GM21737 (cell line): ENCODE measurements around the gene LRG1.
"Not testable (repeated sequence)": the region's sequence is repeated elsewhere in the genome, so short reads cannot be mapped to it uniquely, and the experiment has no call there.

Source experiments
- ATAC-seq: cut with Tn5 transposase; IDR thresholded peaks from one replicate; pipeline ENCODE4 v1.9.1; 2021; ENCODE audit warnings: mild to moderate bottlenecking, moderate library complexity; ENCODE audit not compliant: unreplicated experiment

The LRG1 gene

DNA sequence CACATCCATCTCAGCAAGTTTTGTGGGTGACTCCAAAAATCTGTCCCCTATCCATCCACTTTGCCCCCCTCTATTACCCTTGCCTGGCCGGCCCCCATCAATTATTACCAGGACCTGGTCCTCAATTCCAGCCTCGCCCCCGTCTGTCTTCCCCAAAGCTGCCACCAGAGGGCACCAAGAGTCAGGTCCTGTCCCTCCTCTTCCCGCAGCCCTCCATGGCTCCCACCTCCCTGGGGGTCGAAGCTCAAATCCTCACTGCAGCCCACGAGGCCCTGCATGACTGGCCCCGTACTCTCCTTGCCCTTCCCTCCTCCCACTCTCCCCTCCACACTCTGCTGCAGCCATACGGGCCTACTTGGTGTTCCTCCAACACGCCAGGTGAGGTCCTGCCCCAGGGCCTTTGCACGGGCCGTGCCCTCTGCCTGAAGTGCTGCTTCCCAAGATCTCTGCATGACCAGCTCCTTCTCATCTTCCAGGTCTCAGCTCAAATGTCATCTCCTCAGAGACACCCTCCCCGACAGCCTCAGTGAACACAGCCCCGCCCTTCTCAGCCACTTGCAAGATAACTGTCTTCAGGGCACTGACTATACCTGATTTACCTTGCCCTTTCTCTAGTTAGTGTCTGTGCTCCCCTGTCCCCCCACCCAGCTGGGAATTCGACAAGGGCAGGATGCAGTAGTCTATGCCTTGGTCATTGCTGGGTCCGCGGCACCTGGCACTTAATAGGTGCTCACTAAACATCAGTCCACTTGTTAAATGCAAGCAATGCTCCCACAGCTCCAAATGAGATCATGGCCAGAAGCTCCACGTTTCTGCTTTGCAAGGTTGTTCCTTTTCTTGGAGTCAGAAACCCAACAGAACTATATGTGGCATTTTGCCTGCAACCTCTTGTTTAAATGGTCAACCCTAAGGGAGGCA, 36.4 kb upstream of the LRG1 start:
- ATAC-seq: no peak

DNA sequence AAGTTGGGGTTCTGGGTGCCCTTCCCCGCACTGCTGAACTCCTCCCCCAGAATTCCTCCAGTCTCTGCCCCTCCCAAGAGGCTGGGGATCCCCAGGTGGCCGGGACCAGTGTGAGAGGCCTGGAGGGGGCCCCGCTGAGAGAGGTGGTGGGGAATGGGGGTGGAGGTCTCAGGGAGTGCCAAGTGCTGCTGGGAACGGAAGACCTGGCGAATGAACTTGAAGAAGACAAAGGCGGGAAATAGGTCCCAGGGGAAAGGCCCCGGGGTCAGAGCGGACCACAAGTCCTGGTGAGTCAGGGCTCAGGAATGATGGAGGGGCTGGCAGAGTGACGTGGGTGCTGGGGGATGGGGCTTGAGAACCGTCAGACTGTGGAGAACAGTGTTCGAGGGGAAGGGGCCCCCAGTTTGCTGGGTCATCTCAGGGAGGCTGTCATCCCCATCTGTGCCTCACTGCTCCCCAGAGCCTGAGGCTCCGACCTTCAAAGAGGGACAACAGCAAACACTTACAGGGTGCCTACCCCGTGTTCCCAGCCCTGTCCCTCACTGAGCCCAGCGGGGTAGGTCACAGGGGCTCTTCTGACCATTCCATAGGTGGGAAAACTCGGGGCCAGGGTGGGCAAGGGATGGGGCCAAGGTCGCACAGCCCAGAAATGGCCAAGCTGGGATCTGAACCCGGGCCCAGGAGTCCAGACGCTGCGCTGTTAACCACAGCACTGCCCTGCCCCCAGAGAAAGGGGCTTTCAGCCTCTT, 35.6 kb upstream of the LRG1 start:
- ATAC-seq: no peak

DNA sequence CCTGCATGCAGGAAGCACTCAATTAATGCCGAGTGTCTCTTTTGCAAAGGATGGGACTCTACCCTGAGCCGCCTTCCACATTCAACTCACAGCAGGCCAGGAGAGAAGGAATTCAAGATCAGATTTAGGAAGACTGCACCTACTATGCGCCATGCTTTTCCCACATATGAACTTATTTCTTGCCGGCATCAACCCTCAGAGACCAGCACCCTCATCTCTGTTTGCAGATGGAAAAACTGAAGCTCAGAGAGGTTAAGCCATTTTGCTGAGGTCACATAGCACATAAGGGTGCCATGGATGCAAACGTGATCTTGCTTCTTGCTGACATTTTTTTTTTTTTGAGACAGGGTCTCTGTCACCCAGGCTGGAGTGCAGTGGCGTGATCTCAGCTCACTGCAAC, 33.8 kb upstream of the LRG1 start:
- no peak for ATAC-seq

DNA sequence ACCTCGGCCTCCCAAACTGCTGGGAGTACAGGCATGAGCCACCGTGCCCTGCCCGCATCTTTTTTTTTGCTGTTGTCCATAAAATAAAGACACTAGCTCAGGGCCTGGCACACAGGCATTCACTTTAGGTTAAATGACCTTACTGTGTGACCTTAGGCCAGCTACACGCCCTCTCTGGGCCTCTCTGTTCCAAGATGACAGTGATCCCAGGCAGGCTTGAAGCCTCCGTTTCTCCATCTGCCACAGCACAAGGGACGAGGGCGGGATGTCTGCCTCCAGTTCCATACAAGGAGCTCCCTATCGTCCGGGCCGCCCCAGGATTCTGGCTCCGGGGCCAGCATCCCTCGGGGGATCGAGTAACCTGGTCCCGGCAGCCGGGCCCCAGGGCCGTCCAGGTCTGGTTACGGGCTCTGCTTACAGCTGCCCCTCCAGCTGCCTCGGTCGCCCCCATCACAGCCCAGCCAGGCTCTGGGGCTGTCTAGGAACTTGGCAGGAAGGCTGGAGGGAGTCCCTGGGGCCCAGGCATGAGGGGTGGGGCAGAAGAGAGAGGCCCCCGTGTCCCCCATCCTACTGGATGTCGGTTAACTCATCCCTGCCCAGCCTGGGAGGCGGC, 31.6 kb upstream of the LRG1 start:
- ATAC-seq: no peak

DNA sequence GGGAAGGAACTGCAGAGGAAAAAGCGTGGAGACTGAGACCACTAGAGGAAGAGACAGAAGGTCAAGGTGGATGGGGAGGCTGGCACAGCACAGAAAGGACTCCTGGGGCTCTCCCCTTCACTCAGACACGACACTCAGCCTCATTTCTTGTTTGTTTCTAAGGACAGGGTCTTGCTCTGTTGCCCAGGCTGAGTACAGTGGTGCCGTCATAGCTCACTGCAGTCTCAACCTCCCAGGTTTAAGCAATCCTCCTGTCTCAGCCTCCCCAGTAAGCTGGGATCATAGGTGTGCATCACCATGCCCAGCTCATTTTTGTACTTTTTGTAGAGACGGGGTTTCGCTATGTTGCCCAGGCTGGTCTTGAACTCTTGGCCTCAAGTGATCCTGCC, 31.1 kb upstream of the LRG1 start:
- no peak for ATAC-seq

DNA sequence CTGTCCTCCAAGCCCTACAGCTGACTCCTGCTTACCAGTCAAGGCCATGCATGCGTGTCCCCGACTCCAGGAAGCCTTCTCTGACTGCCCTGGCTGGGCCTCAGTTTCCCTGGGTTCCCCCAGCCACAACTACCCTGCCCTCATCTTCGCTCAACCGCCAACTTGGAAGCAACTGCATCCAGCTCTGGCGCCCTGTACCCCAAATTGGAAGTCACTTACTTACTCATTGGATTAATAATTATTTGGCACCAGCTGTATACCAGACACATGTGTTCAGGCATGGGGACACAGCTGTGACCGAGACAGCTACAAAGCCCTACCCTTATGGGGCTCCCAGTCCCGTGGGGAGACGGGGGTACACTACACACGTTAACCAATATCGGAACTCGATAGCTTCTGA, 30.6 kb upstream of the LRG1 start:
- ATAC-seq: no peak

DNA sequence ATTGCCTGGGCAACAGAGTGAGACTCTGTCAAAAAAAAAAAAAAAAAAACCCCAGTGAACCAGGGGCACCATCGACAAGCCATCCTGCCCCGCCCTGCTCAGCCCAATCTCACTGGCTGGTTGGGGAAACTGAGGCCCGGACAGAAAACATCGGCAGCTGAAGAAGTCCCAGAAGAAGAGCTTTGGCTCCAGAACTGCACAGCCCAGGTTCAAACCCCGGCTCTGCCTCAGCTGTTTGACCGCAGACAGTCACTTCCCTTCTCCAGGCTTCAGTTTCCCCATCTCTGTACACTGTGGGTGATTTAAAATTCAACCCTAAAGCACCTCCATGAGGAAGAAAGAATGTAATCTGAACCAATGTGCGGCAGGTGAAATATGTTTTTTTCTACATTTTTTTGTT, 29.1 kb upstream of the LRG1 start:
- ATAC-seq: no peak

DNA sequence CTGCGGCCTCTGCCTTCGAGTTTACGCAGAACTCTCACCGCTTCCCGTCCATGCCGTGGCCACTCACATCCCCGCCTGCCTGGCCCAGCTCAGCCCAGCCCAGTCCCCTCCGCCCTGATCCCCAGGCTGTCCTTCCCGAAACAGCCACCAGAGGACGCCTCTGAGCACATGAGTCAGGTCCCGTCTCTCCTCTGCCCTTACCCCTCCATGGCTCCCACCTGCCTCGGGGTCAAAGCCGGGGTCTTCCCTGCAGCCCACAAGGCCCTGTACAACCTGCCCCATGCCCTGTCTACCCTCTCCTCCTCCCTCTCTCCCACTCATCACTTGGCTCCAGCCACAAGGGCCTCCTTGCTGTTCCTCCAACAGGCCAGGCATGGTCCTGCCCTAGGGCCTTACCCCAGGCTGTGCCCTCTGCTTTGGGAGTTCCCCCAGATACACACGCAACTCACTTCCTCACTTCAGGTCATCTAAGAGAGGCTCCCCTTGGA, 27.8 kb upstream of the LRG1 start:
- no peak for ATAC-seq

DNA sequence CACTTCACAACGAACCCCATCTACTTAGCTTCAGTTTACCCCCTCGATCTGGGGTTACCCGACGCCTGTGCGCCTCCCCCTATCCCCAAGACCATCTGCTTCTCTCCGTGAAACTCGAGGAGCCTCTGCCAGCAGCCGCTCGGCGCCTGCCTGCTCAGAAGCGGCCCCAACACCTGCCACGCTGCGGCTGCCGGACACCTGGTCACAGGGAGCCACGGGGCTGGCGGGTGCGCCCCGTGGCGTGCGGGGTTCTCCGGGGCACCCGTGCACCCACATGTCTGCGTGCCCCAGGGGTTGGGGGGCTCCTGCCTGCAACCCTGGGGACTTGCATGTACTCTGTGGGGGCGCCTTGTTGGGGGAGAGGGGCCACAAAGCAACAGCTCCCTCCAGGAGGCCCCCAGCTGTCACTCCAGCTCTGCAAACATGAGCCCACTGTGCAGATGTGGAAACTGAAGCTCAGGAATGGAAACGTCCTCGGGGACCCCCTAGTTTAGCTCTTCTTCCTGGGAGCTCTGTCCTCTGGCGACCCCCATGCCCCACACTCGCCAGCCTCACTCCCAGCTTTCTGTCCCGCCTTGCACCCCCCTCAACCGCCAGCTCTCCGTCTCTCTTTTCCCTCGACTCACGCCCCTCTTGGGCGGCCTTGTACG, 26.7 kb upstream of the LRG1 start:
- ATAC-seq: no peak

DNA sequence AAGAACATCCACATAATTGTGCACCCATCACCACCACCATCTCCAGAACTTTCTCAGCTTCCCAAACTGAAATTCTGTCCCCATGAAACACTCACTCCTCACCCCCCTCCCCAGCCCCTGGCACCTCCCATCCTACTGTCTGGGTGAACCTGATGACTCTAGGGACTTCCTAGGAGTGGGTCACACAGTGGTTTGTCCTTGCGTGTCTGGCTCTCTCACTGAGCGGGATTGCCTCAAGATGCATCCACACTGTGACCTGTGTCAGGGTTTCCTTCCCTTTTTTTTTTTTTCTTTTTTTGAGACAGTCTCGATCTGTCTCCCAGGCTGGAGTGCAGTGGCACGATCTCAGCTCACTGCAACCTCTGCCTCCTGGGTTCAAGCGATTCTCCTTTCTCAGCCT, 23.7 kb upstream of the LRG1 start:
- not testable (repeated sequence) for ATAC-seq

DNA sequence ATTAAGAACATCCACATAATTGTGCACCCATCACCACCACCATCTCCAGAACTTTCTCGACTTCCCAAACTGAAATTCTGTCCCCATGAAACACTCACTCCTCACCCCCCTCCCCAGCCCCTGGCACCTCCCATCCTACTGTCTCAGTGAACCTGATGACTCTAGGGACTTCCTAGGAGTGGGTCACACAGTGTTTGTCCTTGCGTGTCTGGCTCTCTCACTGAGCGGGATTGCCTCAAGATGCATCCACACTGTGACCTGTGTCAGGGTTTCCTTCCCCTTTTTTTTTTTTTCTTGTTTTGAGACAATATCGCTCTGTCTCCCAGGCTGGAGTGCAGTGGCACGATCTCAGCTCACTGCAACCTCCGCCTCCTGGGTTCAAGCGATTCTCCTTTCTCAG, 22.2 kb upstream of the LRG1 start:
- ATAC-seq: not testable (repeated sequence)

DNA sequence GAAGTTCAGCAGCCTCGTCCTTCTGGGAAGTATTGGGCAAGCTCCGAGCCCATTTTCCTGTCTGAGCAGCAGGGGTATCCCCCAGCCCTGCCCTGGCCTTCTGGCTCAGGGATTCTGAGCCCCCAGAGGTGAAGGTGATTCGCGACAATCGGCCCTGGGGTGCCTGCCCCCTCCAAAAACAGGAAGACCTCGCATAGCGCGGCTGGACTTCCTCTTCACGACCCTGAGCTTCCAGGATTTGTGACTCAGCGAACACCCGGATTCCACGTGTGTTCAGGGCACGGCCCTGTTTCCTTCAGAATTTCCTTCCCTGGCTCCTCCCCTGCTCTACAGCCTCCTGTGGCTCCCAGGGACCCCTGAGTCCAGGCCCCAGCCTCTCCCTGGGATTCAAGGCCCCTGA, 19.7 kb upstream of the LRG1 start, which contains the start of gene SEMA6B:
SEMA6B (minus strand) TSS at position 116 of the 400 bp plus-strand sequence. CDS start 1,227 bp downstream, outside the sequence.
- no peak for ATAC-seq

DNA sequence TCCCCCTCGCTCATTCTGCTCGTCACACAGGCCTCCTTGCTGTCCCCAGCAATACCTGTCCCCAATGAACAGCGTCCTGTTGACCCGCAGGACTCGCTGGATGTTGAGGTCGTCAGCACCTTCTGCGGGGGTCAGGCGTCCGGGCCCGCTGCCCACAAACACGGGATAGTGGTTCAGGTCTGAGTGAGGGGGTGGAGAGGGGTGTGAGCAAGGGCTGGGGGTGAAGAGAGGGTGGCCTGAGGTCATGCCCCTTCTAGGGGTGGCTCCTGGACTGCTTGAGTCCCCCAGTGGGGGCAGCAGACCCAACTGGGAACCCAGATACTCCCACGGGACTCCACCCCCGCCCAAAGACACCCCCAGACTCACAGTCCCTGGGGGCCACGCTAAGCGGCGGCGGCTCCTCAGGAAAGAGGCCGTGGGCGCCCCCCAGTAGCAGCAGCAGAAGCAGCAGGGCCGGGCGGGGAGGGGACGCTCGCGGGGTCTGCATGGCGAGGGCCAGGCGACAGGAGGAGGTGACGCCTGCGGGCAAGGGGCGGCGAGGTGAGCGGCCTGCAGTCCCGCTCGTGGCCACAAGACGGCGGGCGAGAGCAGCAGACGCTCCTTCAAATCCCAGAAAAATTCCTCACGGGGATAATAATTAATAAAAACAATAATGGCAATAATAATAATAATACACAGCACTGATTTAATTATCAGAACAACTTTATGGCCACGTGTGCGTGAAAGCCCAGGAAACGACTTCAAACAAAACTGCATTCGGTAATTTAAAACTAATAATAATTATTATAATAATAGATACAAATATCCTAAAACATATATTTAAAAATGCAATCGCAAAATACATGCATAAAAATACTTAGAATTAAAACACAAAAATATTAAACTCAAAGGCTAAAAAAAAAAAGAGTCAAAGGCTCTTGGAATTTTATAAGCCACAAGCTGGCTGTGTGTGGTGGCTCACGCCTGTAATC, 18.4 kb upstream of the LRG1 start:
- ATAC-seq: no peak

DNA sequence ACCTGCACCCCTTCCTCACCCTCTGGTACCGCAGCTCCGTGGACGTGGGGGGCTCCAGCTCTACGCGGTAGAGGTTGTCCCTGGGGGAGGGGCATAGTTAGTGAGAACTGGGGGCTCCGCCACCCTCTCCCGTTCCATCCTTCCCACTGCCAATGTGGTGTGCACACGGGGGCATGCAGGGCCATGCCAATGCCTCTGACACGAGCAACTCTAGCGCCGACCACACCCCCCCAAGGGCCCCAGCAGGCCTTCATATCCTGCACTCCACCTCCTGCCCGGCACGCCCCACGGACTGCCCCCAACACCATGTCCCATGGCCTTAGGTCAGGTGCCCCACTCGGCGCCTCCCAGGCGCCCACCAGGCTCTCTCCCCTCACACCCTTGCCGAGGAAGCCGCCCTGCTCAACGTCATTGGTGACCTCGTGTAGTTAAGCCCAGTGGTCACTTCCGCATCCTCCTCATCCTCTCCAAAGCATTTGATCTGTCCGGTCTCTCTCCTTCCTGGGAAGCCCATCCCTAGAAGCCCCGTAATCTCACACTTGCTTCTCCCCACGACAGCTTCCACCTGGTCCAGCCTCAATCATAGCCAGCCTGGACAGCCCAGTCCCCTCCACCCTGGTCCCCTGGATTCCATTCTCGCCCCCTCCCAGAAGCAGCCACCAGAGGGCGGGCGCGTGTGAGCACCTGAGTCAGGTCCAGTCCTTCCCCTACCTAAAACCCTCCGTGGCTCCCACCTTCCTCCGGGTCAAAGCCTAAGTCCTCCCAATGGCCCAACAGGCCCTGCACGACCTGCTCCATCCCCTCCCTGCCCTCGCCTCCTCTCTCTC, 17.5 kb upstream of the LRG1 start:
- no peak for ATAC-seq

DNA sequence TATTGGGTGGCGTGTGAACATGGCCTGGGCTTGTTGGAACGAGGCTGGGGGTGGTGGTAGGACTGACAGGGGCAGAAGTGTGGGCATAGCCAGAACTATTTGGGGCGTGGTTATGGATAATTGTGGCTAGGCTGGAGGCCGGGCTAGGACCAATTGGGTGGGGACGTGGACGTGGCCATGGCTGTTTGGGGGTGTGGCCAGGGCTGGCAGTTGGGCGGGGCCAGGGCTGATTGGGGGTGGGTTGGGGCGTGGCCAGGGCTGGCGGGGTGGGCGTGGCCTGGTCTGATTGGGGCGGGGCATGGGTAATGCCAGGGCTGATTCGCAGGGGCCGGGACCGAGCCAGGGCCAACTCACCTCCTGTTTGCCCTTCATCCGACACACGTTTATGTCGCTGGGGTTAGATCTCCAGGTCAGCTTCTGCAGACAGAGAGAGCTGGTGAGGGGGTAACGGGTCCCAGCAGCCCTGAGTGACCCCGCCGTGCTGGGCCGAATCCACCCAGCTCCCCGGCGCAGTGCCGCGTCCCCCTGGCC, 16.8 kb upstream of the LRG1 start:
- no peak for ATAC-seq

DNA sequence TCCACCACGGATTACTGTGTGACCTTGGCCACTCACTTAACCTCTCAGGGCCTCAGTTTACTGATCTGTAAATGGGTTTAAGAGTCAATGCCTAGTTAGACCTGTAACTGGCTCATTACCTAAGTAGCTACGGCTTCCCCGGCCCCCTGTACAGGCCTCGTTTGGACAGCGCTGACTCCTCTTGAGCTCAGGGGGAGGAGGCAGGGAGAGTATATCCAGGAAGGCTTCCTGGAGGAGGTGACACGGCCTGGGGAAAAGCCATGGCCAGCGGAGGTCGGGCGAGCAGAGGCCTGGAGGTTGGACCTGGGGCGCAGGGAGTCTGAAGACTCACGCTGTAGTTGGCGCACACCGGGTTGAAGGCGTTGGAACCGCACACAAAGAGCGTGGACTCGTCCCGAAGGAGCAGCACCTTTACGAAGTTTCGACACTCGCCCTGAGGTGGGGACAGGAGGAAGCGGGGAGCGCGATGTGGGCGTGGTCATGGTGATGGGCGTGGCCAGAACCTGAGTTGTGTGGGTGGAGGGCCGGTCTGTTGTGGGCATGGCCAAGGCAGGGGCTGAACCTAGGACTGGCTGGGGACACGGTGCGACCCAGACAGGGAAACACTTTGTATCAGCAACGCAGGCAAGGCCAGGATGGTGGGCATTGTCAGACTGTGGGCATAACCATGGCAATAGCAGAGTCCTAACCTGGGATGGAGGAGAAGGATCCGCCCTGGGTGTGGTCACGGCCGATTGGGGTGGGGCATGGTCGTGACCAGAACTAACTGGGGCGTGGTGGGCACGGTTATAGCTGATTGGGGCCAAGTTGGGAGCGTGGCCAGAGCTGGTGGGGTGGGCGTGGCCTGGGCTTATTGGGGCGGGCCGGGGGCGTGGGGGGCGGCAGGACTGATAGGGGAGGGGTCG, 16.1 kb upstream of the LRG1 start:
- no peak for ATAC-seq

DNA sequence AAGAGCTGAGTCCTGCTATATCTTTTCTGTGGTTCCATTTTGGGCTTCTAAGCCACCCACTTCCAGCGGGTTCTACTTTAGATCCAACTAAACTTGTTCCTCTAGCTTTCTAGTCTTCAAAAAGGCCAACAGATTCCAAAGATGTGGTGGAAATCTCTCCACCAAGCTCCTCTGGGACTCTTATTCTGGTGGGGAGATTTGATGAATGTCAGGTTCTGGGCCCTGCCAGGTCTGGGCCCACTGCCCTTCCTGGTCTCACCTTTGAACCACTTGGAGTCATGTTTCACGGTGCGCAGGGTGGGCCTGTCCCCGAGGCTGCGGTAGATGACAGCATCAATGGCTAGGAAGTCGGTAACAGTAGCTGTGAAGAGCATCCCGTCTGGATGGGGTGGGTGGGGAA, 14.9 kb upstream of the LRG1 start:
- no peak for ATAC-seq

DNA sequence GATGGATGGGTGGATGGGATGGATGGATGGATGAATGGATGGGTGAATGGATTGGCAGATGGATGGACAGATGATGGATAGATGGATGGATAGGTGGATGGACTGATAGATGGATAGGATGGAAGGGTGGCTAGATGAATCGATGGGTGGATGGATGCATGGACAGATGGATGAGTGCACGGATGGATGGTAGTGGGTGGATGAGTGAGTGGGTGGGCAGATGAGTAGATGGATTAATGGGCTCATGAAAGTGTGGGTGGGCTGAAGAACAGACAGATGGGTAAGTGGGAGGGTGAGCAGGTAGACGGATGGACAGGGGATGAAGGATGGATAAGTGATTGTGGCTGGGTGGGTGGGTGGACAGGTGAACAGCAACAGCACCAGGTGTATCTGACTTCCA, 13.9 kb upstream of the LRG1 start:
- no peak for ATAC-seq
